Germinal center (tissue), 1 donor: ENCODE results near the gene POU2F1.
A peak's percentile ranks its signal among the peaks of the same experiment; 100 is the strongest.

Experiments
- DNase-seq: peaks from one replicate; pipeline ENCODE4 v3.0.0; 2012; ENCODE audit warnings: mixed read lengths, low spot score

Gene POU2F1

DNA sequence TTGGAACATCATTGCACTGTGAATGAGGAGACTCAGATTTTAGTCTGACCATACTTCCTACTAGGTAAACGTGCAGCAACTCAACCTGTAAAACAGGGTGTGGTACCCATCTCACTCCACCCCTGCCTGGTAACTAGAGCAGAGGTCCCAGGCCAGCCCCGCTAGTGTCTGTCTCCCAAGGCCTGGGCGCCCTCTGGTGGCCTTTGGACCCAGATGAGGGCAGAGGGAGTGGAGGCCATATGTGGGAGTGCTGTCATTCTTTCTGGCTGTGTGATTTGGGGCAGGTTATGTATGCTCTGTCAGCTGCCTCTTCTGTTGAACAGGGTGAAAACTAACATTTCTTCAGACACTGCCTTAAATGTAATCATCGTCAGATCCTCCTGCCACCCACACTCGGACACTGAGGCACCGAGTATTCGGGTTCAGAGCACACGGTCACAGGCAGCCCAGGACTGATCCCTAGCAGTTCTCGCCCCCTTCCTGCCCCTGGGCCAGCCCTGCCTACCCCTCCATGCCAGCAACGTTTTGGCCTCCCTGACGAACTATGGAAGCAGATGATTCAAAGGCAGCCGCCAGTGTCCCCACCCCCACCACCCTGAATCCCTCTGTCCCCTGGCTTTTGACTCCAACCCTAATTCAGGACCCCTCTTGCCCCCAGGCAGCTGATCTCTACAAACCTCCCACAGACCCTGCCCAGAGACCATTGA is 221.6 kb downstream of the POU2F1 start:
- peak; percentile 90 for DNase-seq

DNA sequence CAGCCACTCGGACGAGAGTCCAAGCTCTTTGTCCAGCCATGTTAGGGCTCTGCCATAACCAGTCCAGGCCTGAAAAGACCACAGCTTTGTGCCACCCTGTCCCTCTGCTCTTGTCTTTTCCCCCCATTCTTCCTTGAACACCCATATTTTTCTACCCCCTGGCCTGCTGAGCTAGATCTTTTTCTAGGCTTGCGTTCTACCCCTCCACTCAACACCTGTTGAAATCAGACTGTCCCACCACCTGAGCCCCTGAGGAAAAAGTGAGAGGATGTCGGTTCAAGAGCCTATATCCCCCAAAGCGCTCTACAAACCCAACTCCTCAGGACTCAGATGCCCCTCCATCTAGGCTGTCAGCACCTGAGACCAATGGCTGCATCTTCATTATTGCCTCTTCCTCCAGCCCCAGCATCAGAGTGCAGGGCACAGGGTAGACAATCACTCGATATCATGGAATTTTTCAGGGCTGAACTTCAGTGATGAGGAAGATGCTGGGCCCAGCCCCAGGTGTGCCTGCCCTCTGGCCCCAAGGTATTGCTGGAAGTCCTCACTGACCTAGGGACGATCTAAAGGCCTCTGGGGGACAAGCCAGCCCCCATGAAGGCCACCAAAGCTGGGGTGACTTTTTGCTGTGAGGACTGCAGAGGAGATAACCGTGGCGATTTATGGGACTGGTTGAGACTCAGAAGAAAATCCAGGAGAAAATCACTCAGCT is 222.3 kb downstream of the POU2F1 start:
- no peak for DNase-seq

DNA sequence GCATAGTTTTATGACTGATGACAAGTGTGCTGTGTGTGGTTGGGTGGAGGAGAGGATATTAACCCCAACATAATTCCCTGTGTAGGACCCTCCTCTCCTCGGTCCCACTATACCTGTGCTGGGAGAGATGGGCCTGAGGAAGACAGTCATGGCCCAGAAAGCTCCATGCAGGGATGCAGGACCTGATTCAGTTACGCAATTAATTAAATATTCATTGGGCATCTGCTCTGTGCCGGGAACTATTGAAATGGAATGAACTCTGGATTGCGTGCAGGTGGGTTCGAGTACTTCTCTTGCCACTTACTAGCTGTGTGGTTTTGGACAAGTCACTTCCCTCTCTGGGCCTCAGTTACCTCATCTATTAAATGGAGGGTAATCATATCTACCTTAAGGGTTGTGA is 223.1 kb downstream of the POU2F1 start:
- DNase-seq, result no peak

DNA sequence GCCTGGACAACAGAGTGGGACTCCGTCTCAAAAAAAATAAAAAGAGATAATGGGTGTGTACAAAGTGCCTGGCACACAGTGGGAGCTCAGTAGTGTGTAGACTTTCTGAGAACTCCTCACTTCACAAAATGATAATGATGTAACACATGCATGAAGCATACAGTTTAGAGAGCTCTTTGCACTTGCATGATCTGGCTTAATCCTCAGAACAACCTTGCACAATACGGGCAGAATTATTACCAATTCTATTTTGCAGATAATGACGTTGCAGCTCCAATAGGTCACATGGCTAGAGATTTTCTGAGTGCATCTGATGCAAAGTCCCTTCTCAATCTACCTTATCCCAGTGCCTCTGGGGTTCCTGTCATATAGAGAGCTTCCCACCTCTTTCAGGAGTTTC is 226.3 kb downstream of the POU2F1 start:
- DNase-seq, result no peak

DNA sequence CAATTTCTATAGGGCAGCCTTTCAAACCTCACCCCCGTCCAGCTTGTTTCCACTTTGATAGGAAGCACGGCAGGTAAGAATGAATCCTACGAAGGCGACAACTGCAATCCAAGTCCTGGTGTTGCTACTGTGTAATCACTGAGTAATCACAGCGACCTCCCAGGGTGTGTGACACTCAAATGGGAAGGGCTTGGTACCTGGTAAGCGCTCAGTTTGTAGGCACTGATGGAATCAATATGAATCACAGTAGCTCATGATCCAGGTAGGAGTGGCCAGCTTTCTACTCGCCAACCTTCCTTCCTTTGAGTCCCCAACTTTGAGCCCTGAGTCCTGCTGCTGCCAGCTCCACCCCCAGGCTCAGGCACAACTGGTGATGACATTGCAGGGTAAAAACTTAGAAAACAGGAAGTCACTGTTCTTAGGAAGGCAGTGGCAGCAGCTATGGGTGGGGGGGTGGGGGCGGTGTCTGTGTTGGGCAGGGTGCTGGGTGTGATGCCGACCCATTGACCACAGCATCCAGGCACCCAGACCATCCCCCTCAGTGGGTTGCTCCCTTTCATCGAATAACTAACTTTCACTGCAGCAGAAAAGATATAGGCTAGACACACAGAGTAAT is 226.9 kb downstream of the POU2F1 start:
- peak; percentile 62 for DNase-seq

DNA sequence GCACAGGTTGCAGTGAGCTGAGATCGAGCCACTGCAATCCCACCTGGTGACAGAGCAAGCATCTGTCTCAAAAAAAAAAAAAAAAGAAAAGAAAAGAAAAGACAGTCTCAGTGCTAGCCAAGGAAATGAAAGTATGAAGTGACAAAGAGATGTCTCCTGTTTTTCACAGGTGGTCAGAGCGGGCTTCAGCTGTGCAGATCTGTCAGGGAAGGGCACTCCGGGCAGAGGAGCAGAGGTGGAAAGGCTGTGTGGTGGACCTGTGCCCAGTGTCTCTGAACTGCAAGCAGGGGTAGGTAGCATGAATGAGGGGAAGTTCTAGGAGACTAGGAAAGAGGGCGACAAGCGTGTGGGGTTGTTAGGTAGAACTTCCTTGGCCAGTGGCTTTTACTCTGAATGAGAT is 230.2 kb downstream of the POU2F1 start:
- DNase-seq, result no peak

DNA sequence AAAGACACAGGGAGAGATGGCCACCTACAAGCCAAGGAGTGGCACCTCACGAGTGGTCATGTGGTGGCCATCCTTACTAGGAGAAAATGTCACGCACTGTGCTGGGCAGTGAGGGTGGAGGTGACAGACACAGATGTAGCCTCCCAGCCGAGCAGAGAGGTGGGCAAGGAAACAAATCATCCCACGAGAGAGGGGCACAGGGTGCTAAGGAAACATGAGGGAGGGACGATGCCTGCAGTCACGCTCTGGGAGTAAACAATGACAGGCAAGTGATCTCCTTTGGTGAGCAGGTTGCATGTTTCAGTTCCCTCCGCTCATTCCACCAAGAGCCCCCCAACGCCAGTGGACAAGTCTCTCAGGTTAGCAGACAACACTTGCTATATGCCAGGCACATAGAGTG is 231.8 kb downstream of the POU2F1 start:
- no peak for DNase-seq

DNA sequence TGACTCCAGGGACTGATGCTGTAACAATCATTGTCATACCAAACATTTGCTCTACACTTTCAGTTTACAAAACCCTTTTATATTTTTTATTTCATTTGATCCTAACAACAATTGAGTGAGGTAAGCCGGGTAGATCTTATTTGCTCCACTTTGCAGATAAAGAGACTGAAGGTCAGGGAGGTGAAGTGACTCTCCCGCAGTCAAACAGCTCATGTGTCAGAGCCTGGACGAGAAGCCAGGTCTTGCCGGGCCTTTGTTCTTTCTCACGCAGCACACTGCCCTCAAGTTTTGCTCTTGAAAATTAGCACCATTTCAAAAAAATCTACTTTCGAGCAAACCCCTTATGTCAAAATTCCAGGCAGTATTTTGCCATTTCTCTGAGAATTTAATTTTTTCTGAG is 232.4 kb downstream of the POU2F1 start:
- DNase-seq, result no peak

DNA sequence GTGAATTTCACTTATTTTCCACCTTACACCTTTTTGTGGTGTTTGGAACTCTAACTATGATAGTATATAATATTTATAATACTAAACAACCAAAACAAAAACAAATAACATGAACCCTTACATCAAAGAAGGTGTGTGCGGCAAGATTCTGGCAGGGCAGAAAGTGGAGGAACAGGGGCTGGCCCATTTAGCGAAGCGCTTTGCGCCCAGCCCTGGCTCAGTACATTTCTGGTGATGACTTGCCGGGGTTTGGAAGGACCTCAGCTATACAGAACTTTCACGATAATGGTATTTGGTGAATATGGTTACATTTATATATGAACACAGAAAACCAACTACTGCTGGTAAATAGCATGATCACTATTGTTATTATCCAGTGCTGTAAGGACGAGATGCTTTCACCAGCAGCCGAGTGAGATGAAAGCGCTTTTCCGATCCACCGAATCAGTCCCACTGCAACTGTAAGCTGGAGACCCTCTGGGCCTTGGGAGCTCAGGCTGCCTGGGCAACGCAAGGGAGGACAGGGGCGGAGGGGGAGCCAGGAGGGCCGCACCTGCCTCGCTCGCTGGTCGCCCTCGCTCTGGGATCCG is 233.7 kb downstream of the POU2F1 start:
- no peak for DNase-seq

DNA sequence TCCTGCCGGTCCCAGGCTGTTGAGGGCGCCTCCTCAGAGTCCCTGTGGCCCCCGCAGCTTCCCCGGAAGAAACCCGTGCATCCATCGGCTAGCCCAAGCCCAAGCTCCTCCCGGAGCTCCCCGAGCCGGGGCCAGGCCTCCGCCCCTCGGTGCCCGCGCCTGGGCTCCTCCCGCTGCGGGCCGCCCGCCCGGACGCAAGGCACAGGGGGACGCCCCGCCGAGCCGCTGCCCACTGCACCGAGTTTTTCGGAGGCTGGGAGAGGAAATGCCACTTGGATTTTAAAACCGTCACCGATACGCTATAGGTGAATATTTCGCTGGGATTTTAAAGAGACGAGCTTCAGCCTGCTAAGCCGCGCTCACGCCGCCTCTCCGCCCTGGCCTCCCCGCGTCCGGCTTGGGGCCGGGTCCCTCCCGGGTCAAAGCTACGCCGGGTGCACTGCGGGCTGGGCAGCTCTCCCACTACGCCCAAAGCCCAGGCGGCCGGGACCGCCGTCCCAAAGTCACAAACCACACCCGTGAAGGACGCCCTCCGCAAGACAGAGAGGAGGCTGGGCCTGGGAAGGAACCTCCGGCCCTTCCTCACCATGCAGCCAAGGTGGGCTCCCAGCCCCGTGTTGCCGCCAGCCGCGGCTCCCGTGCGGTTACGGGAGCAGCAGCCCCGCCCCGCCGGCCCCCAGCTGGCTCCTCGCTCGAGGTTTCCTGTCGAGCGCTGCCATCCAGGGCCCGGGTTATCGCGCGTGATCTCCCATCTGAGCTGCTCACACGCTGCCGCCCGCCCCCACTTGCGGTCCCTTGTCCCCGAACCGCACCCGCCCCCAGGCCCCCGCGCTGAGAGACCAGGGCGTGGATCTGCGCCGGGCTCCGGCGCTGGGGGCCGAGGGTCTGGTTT is 234.5 kb downstream of the POU2F1 start:
- peak; percentile 72 for DNase-seq

DNA sequence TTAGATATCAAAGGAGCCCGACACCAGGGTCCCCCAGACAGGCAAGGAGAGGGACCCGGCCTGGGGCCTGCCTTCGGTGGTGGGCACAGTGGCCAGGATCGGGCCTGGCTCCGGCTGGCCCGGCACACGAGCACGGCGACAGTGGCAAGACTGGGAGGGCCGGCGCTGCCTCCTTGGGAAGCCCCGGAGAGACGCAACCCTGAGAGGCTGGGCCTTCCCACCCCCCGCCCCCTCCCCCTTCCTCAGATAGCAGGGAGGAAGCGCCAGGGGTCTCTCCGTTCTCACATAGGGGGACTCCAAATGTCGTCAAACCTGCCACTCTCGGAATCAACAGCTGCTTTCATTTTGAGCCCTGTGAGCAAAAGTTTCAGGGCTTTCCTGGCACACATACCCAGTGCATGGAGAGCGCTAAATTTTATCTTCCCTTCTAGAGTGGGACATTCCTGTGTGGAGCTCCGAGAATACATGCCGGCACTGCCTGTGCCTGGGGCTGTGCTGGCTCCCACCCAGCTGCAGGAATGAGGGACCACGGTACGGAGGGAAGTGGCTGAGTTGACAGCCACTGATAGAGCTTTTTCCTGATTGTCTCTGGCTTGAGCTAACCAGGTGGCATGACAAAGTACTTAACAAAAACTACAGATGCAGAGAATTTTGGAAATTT is 235.2 kb downstream of the POU2F1 start:
- DNase-seq, result peak; percentile 18

DNA sequence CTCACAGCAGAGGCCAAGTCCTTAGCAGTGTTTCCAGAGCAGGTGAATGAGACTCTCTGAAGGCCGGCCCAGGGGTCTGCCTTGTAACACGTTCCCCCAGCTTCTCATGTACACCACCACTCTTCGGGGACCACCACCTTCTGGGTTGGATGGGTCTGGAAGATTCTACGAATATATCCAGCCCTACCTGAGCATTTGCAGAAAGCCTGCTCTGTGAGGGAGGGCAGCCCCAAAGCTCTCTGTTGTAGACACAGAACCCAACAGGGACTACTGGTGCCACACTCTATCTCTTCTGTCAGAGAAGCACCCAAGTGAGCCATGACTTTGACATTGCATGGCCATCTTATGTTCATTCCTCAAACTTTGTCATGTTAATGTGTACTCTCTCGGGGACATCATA is 235.8 kb downstream of the POU2F1 start:
- no peak for DNase-seq

DNA sequence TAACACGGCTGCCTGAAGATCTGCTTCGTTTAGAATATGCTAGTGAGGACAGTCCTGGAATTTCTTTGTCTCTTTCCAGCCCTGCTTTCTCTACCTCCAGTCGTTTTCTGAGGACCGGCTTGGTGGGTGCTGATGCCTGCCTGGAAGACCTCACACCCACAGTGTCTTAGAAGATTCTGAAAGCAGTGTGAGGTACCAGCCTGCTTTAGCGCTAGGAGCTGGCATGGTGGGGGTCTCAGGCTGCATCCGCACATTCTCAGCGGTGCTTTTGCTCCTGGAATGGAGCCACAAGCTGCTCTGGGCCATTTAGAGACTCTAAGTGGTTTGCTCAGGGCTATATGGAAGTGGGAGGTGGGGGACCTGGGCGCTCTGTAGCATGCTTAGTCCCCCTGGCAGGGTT is 236.2 kb downstream of the POU2F1 start:
- no peak for DNase-seq

DNA sequence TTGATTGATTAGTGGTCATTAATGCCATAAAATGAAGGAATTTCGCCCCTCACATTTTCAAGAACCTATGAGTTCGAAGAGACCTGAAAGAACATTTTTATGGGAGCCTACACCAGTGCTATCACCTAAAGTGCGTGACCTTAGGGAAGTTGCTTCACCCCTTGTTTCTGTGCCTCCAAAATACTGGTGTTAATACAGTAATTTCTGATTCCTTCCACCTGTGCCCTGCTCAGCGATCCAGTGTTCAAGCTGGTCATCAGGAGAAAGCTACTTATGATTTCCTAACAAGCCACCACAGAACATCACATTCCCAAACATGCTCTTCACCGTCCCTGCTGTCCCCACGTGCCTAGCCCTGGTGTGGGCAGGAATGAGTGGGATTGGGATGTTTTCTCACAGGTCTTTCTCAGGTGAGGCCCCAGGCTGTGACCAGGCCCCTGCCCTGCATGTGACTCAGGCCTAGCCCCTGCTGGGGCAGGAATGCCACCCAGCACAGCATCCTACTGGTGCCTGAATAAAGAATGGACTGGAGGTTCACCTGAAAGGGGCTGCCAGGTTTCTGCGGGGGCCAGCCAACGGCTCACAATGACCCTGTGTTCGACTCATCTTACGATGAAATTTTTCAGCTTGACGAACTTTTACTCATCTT is 237.4 kb downstream of the POU2F1 start:
- no peak for DNase-seq

DNA sequence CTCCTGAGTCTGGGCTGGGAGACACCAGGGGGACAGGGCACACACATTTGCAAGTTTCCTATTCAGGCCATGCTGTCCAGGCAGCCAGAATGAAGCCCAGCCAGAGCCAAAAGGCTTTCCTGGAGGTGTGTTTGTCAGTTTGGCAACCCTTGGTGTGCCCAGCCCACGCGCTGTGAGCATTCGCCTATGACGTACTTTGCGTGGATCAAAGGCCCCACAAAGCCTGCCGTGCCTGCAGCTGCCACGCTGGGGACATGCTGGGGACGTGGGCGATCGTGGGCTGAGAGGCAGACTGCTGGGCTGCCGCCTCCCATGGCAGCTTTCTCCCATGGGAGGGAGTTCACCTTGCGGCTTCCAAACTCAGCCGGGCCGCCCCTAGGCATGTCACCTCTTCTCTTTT is 240.2 kb downstream of the POU2F1 start:
- no peak for DNase-seq

DNA sequence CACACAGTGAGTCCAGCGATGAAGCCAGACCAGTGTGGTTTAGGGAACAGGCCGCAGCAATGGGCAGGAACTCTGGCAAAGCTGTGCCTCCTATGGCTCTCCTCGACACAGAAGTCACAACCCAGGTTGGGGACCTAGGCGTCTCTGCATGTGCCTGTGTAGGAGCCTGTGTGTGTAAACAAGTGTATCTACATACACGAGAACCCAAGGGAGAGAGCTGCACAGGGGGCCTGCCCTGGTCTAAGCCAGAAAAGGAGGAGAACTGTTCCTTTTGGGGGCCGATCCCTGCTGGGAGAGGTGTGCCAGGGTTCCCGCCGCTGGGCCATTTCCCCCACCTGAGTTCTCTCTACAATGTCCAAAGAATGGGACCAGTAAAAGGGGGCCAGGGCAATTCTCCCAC is 241.7 kb downstream of the POU2F1 start:
- no peak for DNase-seq

DNA sequence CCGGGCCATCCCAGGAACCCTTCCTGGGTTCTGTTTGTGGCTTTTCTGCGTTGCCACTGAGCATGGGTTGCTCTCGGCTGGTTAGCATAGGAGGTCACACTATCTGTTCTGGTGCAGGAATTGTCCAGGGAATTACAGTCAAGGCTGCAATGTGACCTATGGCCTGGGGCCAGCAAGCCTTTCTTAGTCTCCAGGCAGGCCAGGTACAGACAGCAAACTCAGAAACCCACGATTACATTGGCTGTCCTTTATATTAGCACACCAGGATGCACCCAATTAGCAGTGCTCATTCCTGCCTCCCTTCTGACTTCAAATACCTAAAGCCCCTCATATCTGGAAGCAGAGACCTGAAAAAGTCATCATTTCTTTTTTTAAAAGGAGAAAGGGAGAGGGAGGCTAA is 242.4 kb downstream of the POU2F1 start:
- DNase-seq, result no peak

DNA sequence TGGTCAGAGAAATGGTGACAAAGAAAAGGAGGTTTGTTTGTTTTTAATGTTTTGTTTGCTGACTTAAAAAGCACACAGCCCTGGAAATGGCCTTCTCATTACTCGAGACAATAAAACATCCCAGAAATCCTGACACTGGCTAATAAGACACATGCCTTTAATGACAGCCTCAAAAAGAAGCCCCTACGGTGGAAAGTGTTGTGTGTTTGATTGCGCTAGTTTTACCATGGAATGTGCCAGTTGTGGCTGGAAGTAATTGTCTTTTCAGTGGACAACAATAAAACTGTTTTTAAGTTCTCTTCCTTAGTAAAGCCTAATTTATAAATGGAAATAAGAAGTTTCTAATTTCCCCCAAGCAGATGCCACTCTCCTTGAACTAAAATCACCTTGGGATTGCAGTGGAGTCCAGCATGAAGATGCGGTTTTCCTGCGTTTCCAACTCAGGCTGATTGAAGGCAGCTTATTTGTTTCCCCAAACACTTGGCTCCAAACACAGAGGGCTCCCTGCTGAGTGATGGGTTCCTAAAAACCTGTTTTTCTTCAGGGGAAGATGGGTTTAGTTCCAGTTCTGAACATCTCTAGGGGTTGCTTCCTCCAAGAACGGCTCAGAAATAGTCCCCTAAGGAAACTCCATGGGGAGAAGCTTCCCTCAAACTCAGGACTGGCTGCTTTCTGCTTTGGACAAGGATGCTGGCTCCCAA is 243.3 kb downstream of the POU2F1 start:
- no peak for DNase-seq

DNA sequence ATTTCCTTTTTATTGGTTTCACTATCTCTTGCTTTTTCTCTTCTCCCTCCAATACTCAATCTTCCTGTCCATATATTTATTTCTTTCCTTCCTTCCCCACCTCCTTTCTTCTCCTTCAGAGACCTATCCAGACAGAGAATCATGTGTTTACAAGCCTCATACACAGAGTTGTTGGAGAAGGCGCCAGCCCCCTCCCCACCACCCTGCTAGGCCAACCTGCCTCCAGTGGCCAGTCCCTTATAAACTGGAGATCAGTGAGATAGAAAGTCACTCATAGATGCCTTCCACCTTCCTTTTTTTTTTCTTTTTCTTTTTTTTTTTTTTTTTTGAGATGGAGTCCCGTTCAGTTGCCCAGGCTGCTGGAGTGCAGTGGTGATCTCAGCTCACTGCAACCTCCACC is 244.3 kb downstream of the POU2F1 start:
- no peak for DNase-seq

DNA sequence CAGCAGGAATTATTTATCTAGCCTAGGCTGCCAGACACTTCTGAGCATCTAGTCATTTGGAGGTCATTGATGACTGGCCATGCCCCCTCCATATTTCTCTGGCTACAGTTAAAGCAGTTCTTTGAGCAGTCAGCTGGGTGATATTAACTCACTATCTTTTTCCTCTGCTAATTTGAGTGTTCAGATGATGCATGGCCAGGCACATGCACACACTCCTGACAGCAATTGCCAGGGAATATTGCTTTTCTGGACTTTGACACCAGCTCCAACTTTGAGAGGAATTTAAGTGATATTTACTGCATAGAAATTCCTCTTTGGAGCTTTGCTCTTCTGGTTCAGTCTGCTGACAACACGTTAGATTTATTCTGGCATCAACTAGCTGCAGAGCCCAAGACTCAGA is 245.1 kb downstream of the POU2F1 start:
- DNase-seq, result no peak
